HepG2 (cell line): Measurements from ENCODE around the gene DNAH9. TPM values are rescaled to one million over a fixed set of nuclear protein-coding genes. Genes with fewer than 3 reads are reported as not detected.

ENCODE experiments used
- ATAC-seq: fragments of 200-7000 bp; cut with Tn5 transposase; 3 replicates; pipeline ENCODE4 v1.9.1; 2020; ENCODE audit warnings: mild to moderate bottlenecking, moderate library complexity
- BruUV-seq: library from RNA; stranded (reverse); fragments of 400-500 nt; replicated peaks from 2 replicates; lab custom pipeline; 2021; lab: Mats Ljungman, UMichigan
- CTCF ChIA-PET: fragments of 300-600 bp; formaldehyde crosslinking; extraction: SDS; loops from one replicate; lab custom pipeline; 2021; ENCODE audit warnings: low total read pairs, inconsistent platforms, low intra/inter-chr PET ratio; lab: Yijun Ruan, JAX
- POLR2A ChIA-PET: fragments of 350-600 bp; sonication (Branson Sonifier 250); formaldehyde crosslinking; loops from one replicate; lab custom pipeline; 2020; ENCODE audit warnings: antibody characterized with exemption, inconsistent platforms; lab: Yijun Ruan, JAX
- DNase-seq: peaks from one replicate; pipeline ENCODE4 v3.0.0-alpha.2; 2015; ENCODE audit warnings: low spot score
- FAIRE-seq: peaks from 3 replicates; lab custom pipeline; 2011; peaks lifted over from hg19 to GRCh38; lab: Jason Lieb, UNC
- H2AFZ ChIP-seq: one replicate; pipeline ENCODE4 v1.6.1; 2011; ENCODE audit warnings: low read length, inconsistent platforms
- H3K27ac ChIP-seq: fragments of 300-600 bp; 3 replicates; pipeline ENCODE4 v1.8.0; 2011; ENCODE audit warnings: mixed run types, mild to moderate bottlenecking, mixed read lengths, low read length, inconsistent platforms; ENCODE audit not compliant: insufficient read depth; ENCODE audit errors: extremely low read length
- H3K27me3 ChIP-seq, 2 experiments: fragments of 200-600 bp in 1 of 2; 2 replicates in 1 of 2; 3 replicates in 1 of 2; pipeline versions ENCODE4 v1.6.0 to v1.8.0; 2011; ENCODE audit warnings: low read length in 2 of 2, mild to moderate bottlenecking in 2 of 2, moderate library complexity in 2 of 2, inconsistent platforms in 1 of 2; ENCODE audit not compliant: insufficient read depth in 2 of 2, control insufficient read depth in 1 of 2
- H3K36me3 ChIP-seq, 2 experiments: fragments of 200-600 bp in 1 of 2; replicated peaks in 1 of 2; 2 replicates in 1 of 2; 3 replicates in 1 of 2; pipeline versions ENCODE4 v1.5.1 to v1.8.0; 2011; ENCODE audit warnings: low read length in 2 of 2, inconsistent platforms in 1 of 2; ENCODE audit not compliant: insufficient read depth in 2 of 2, control insufficient read depth in 1 of 2
- H3K4me1 ChIP-seq: 2 replicates; pipeline ENCODE4 v1.5.1; 2012; ENCODE audit warnings: low read length, inconsistent platforms; ENCODE audit not compliant: insufficient read depth
- H3K4me2 ChIP-seq: 2 replicates; pipeline ENCODE4 v1.6.0; 2011; ENCODE audit warnings: low read depth, low read length, inconsistent platforms
- H3K4me3 ChIP-seq, 3 experiments: fragments of 200-600 bp in 1 of 3; sonication (generic), shearing (Covaris generic) in 1 of 3; replicated peaks in 1 of 3; 2 replicates each; pipeline ENCODE4 v1.5.1; 2011 to 2016; ENCODE audit warnings: low read length in 3 of 3, inconsistent platforms in 2 of 3, low read depth in 2 of 3, mild to moderate bottlenecking in 2 of 3, control low read depth in 1 of 3, mixed read lengths in 1 of 3; ENCODE audit not compliant: insufficient read depth in 1 of 3
- H3K79me2 ChIP-seq: one replicate; pipeline ENCODE4 v1.6.1; 2011; ENCODE audit warnings: low read length, inconsistent platforms; ENCODE audit not compliant: insufficient read depth
- H3K9ac ChIP-seq: 2 replicates; pipeline ENCODE4 v1.6.0; 2011; ENCODE audit warnings: mild to moderate bottlenecking, low read depth, low read length, inconsistent platforms; ENCODE audit not compliant: insufficient read depth
- H3K9me3 ChIP-seq: 2 replicates; pipeline ENCODE4 v1.5.1; 2012; ENCODE audit warnings: mild to moderate bottlenecking, low read length
- H4K20me1 ChIP-seq: 2 replicates; pipeline ENCODE4 v1.6.0; 2011; ENCODE audit warnings: inconsistent platforms, mild to moderate bottlenecking, low read length, moderate library complexity; ENCODE audit not compliant: insufficient read depth
- BCLAF1 ChIP-seq: fragments of 450-650 bp; IDR thresholded peaks from 2 replicates; pipeline ENCODE4 v1.6.1; 2017; ENCODE audit warnings: mild to moderate bottlenecking
- CREB1 ChIP-seq, 2 experiments: fragments of 450-650 bp in 1 of 2; IDR thresholded peaks; 2 replicates each; pipeline ENCODE4 v1.6.1; 2016 to 2017; ENCODE audit warnings: control low read depth in 1 of 2, mild to moderate bottlenecking in 1 of 2, missing compliant biosample characterization in 1 of 2, missing genetic modification characterization in 1 of 2
- ZNF12 ChIP-seq: sonication (generic); formaldehyde crosslinking; IDR thresholded peaks from 2 replicates; pipeline ENCODE4 v1.5.0; 2020; ENCODE audit warnings: missing genetic modification reagents
- ZNF383 ChIP-seq: sonication (generic); formaldehyde crosslinking; IDR thresholded peaks from 2 replicates; pipeline ENCODE4 v1.4.0; 2020; ENCODE audit warnings: missing genetic modification reagents, mild to moderate bottlenecking, borderline replicate concordance
- ZNF407 ChIP-seq: sonication (generic); formaldehyde crosslinking; IDR thresholded peaks from one replicate; pipeline ENCODE4 v1.5.1; 2020; ENCODE audit warnings: mild to moderate bottlenecking, missing genetic modification reagents; ENCODE audit errors: not compliant biosample characterization
- WGBS: methylation state at CpG from one replicate; pipeline ENCODE4 v1.1.6; 2017; ENCODE audit warnings: low lambda C conversion rate; 5-methylcytosine and 5-hydroxymethylcytosine counted together
- in situ Hi-C: cut with HindIII; loops from 2 replicates; pipeline ENCODE4 v1.10.0; 2017; ENCODE audit warnings: low pct_unique_long_range_greater_than_20kb; ENCODE audit not compliant: extremely low pct_ligation_motif_present
- intact Hi-C: fragments of 100-400 bp; cut with micrococcal nuclease; formaldehyde crosslinking; loops from one replicate; pipeline ENCODE4 v1.10.0; 2022; ENCODE audit not compliant: unreplicated experiment
- polyA plus RNA-seq, 8 experiments: library from polyadenylated mRNA; depleted of rRNA in 3 of 8; stranded (reverse) in 7 of 8; unstranded in 1 of 8; fragments of >200 nt; fragmentation: Illumina TruSeq in 4 of 8; extraction: Trizol in 4 of 8; gene quantifications; 2 replicates each; pipeline versions ENCODE4 v1.2.1 to v1.2.3, GENCODE V29; 2011 to 2016; ENCODE audit warnings: low read depth in 4 of 8, missing spikeins in 1 of 8, mixed read lengths in 1 of 8; ENCODE audit not compliant: insufficient read depth in 1 of 8
- total RNA-seq, 5 experiments: library from RNA; depleted of rRNA; stranded (reverse); fragments of >200 nt; fragmentation: Illumina TruSeq; extraction: Trizol; gene quantifications; 2 replicates each; pipeline ENCODE4 v1.2.3, GENCODE V29; 2016; ENCODE audit warnings: low read depth in 1 of 5
- TF ChIP-seq, protein P1 (sequence below): sonication (generic); formaldehyde crosslinking; IDR thresholded peaks from 2 replicates; pipeline ENCODE4 v1.5.1; 2020; ENCODE audit warnings: mild to moderate bottlenecking, missing genetic modification reagents, borderline replicate concordance

Gene DNAH9
- total and polyA plus RNA-seq, 2 of the 13 experiments (the other 11 are each of a cell fraction or from before 2014, with no cell fraction given) = not detected

DNA sequence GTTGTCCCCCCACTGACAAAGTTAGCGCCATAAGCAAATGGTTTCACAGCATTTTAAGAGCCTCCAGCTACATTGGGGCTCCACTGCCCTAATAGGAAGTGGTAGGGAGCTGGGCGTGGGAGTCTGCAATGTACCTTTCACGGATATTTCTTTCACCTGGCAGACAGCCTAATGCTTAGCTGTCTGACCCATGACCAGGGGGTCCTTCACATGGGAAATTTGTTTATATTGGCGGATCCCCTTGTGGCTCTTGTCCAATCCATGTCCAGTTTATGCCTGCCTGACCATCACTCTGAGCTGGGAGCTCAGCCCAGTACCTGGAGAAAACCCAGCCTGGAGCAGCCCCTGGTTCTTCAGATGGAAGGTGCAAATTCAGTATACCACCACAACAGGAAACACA is 254.0 kb downstream of the DNAH9 start:
- ATAC-seq (no peak), DNase-seq (no peak), FAIRE-seq (no peak)
- TF ChIP-seq ZNF383 (CRISPR knock-in tag) (no peak), BCLAF1 (no peak), ZNF12 (CRISPR knock-in tag) (no peak), CREB1 (IDR thresholded peaks at IDR 0.05) (no peak), CREB1 (CRISPR knock-in tag; IDR thresholded peaks at IDR 0.05) (no peak), ZNF407 (CRISPR knock-in tag) (no peak)
- TF ChIP-seq, protein P1, sequence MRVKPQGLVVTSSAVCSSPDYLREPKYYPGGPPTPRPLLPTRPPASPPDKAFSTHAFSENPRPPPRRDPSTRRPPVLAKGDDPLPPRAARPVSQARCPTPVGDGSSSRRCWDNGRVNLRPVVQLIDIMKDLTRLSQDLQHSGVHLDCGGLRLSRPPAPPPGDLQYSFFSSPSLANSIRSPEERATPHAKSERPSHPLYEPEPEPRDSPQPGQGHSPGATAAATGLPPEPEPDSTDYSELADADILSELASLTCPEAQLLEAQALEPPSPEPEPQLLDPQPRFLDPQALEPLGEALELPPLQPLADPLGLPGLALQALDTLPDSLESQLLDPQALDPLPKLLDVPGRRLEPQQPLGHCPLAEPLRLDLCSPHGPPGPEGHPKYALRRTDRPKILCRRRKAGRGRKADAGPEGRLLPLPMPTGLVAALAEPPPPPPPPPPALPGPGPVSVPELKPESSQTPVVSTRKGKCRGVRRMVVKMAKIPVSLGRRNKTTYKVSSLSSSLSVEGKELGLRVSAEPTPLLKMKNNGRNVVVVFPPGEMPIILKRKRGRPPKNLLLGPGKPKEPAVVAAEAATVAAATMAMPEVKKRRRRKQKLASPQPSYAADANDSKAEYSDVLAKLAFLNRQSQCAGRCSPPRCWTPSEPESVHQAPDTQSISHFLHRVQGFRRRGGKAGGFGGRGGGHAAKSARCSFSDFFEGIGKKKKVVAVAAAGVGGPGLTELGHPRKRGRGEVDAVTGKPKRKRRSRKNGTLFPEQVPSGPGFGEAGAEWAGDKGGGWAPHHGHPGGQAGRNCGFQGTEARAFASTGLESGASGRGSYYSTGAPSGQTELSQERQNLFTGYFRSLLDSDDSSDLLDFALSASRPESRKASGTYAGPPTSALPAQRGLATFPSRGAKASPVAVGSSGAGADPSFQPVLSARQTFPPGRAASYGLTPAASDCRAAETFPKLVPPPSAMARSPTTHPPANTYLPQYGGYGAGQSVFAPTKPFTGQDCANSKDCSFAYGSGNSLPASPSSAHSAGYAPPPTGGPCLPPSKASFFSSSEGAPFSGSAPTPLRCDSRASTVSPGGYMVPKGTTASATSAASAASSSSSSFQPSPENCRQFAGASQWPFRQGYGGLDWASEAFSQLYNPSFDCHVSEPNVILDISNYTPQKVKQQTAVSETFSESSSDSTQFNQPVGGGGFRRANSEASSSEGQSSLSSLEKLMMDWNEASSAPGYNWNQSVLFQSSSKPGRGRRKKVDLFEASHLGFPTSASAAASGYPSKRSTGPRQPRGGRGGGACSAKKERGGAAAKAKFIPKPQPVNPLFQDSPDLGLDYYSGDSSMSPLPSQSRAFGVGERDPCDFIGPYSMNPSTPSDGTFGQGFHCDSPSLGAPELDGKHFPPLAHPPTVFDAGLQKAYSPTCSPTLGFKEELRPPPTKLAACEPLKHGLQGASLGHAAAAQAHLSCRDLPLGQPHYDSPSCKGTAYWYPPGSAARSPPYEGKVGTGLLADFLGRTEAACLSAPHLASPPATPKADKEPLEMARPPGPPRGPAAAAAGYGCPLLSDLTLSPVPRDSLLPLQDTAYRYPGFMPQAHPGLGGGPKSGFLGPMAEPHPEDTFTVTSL (CRISPR knock-in tag) = no peak
- Histone ChIP-seq H2AFZ (no peak overlapping the region), H3K9ac (no peak overlapping the region), H3K27ac (no peak overlapping the region), H4K20me1 (no peaks in the 10 kb centered on the region), H3K9me3 (no peaks in the 10 kb centered on the region), H3K4me3 (no peak overlapping the region), H3K79me2 (no peaks in the 10 kb centered on the region), H3K4me2 (no peak overlapping the region), H3K4me1 (no peaks in the 10 kb centered on the region), H3K36me3 (no peaks in the 10 kb centered on the region), H3K27me3 (no peaks in the 10 kb centered on the region)
- ChIA-PET POLR2A (no interaction called here), CTCF (no interaction called here)
- WGBS = 4% methylated on average over 4 of the region's 4 CpGs
- in situ Hi-C loops = no loop called here
- intact Hi-C loops = no loop called here
- BruUV-seq = no TSS peak
